RWPE1 (cell line): ENCODE measurements around the gene USP40.
A peak's percentile ranks its signal among the peaks of the same experiment; 100 is the strongest.

Source experiments
- CTCF ChIA-PET: fragments of 350-600 bp; sonication (Branson Sonifier 250); formaldehyde crosslinking; extraction: SDS; loops from one replicate; lab custom pipeline; 2021; lab: Yijun Ruan, JAX
- POLR2A ChIA-PET: fragments of 400-600 bp; formaldehyde crosslinking; extraction: SDS; loops from one replicate; lab custom pipeline; 2020; ENCODE audit warnings: antibody characterized with exemption; ENCODE audit not compliant: low non-redundant PET; lab: Yijun Ruan, JAX
- DNase-seq: peaks from one replicate; pipeline ENCODE4 v3.0.0; 2012; ENCODE audit warnings: low spot score
- H3K27ac ChIP-seq: fragments of 450-650 bp; 2 replicates; pipeline ENCODE4 v1.5.1; 2017
- TF ChIP-seq, protein P1 (sequence below): fragments of 450-650 bp; conservative IDR thresholded peaks from 2 replicates; pipeline ENCODE4 v1.5.1; 2017; ENCODE audit warnings: low read depth, mild to moderate bottlenecking

Gene USP40

DNA sequence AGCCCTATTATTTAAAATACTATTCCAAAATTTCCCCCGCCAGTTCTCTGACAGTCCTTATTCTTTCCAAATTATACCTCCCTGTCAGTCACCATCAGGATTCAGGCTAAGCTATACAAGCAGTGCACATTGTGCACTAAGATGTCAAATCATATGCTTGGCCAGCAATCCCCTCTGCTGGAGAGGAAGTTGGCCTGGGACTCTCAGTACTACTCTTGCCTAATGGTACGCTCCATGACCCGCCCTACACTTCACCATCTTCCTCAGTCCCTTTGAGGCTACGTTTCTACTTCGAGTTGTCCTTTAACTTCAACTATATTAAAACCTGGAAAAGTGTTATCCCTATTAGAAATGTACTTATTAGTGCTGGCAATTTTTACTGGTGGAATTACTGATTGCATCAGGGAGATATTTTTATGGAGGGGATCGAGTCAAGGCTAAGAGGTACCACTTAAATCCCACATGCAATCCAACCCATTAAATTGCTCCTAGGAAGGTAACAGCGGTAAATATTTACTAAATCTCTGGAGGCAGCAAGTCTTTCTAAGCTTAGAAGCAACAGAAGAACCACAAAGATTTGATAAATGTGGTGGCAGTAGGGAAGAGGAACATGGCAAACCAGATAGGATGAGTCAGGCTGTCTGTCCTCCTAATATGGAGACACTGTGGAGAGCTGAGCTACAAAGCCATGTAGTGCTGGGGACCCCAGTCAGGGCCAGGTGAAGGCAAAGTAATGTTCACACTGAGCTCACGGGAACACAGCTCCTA, 2.7 kb downstream of the USP40 start:
- ChIA-PET CTCF (no interaction called here), POLR2A (interaction anchor here (0.5 to 1.1 kb wide), 2 partner anchors 128 to 143 kb away, joined by 3 read pairs; no protein-coding TSS in a partner anchor)
- no peak for DNase-seq
- H3K27ac ChIP-seq: no peak overlapping the region
- TF ChIP-seq, protein P1, sequence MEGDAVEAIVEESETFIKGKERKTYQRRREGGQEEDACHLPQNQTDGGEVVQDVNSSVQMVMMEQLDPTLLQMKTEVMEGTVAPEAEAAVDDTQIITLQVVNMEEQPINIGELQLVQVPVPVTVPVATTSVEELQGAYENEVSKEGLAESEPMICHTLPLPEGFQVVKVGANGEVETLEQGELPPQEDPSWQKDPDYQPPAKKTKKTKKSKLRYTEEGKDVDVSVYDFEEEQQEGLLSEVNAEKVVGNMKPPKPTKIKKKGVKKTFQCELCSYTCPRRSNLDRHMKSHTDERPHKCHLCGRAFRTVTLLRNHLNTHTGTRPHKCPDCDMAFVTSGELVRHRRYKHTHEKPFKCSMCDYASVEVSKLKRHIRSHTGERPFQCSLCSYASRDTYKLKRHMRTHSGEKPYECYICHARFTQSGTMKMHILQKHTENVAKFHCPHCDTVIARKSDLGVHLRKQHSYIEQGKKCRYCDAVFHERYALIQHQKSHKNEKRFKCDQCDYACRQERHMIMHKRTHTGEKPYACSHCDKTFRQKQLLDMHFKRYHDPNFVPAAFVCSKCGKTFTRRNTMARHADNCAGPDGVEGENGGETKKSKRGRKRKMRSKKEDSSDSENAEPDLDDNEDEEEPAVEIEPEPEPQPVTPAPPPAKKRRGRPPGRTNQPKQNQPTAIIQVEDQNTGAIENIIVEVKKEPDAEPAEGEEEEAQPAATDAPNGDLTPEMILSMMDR: no peak

- ChIA-PET POLR2A (no interaction called here), CTCF (no interaction called here)
- H3K27ac ChIP-seq: peak overlapping the region; percentile 94
- TF ChIP-seq, protein P1: no peak
- peak; percentile 56 for DNase-seq
These were observed 9.5 kb downstream of the USP40 start for GRCh38 chr2:233556881-233557736.

GRCh38 chr2:233553366-233553765, 13.2 kb downstream of the USP40 start:
- TF ChIP-seq, protein P1: no peak
- DNase-seq: no peak
- ChIA-PET POLR2A (no interaction called here), CTCF (interaction anchor here (0.8 kb wide), 1 partner anchor 104 kb away, joined by 5 read pairs; no protein-coding TSS in a partner anchor)
- H3K27ac ChIP-seq: no peak overlapping the region

DNA sequence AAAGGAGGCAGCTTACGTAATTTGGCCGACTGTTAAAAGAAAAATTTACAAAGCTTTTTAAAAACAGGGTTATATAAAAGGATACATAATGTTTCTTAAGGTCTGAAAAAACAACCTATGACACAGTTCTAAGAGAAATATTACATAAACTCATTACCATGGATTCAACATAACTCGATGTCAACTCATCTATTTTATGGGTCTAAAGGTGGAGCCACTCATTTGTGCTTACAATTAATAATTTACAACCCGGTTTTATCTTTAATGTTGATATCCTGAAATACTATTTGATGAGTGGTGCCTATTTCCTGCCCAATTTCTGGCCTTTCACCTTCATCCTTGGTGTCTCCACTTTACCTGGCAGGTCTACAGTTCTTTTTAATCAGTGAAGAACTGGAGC, 15.1 kb downstream of the USP40 start:
- no peak overlapping the region for H3K27ac ChIP-seq
- POLR2A ChIA-PET: no interaction called here
- TF ChIP-seq, protein P1: no peak
- CTCF ChIA-PET: interaction anchor here (0.7 kb wide), 1 partner anchor 72 kb away, joined by 3 read pairs; no protein-coding TSS in a partner anchor
- no peak for DNase-seq

DNA sequence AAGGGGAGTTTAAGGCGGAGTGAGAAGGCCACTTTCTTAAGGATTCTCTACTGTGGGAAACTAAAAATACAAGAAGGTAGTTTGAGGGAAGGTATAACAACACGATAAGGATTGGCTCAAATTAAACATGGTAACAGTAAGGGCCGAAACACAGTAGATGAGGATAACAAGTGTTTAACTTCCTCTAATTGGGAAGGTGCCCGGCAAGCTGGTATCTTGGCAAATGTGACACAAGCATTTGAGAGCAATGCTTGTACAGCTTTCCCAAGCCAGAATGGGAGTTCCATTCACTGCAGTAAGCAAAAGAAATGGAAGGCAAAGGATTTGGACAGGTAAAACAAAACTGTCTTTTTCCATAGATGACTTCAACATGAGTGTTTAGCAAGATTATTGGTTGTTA, 19.8 kb downstream of the USP40 start:
- POLR2A ChIA-PET: no interaction called here
- CTCF ChIA-PET: no interaction called here
- TF ChIP-seq, protein P1: no peak
- no peak overlapping the region for H3K27ac ChIP-seq
- DNase-seq: no peak

- CTCF ChIA-PET: interaction anchor here (0.6 kb wide), 1 partner anchor 135 kb away, joined by 3 read pairs; no protein-coding TSS in a partner anchor
- no peak overlapping the region for H3K27ac ChIP-seq
- TF ChIP-seq, protein P1: no peak
- no peak for DNase-seq
- POLR2A ChIA-PET: no interaction called here
These were observed 20.5 kb downstream of the USP40 start for GRCh38 chr2:233546101-233546500.
